ENCODE results near the gene SMAD3.

The SMAD3 gene

GRCh38 chr15:67132276-67132675 is 66.9 kb downstream of the SMAD3 start:
- in situ Hi-C loops (cut with MboI; ENCODE audit: low pct_unique_long_range_greater_than_20kb, low sequenced_read_pairs, unreplicated experiment) = no loop called here
- TF ChIP-seq, protein P1, sequence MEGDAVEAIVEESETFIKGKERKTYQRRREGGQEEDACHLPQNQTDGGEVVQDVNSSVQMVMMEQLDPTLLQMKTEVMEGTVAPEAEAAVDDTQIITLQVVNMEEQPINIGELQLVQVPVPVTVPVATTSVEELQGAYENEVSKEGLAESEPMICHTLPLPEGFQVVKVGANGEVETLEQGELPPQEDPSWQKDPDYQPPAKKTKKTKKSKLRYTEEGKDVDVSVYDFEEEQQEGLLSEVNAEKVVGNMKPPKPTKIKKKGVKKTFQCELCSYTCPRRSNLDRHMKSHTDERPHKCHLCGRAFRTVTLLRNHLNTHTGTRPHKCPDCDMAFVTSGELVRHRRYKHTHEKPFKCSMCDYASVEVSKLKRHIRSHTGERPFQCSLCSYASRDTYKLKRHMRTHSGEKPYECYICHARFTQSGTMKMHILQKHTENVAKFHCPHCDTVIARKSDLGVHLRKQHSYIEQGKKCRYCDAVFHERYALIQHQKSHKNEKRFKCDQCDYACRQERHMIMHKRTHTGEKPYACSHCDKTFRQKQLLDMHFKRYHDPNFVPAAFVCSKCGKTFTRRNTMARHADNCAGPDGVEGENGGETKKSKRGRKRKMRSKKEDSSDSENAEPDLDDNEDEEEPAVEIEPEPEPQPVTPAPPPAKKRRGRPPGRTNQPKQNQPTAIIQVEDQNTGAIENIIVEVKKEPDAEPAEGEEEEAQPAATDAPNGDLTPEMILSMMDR (IDR thresholded peaks at IDR 0.05; ENCODE audit: extremely low read depth, insufficient read depth, missing control alignments) = no peak
- no peak for DNase-seq (ENCODE audit: low spot score)

GRCh38 chr15:67133026-67133425 is 67.6 kb downstream of the SMAD3 start:
- TF ChIP-seq, protein P1 (IDR thresholded peaks at IDR 0.05; ENCODE audit: extremely low read depth, insufficient read depth, missing control alignments) = no peak
- DNase-seq (ENCODE audit: low spot score) = no peak
- in situ Hi-C loops (cut with MboI; ENCODE audit: low pct_unique_long_range_greater_than_20kb, low sequenced_read_pairs, unreplicated experiment) = no loop called here

GRCh38 chr15:67133738-67134066 is 68.3 kb downstream of the SMAD3 start:
- in situ Hi-C loops (cut with MboI; ENCODE audit: low pct_unique_long_range_greater_than_20kb, low sequenced_read_pairs, unreplicated experiment) = no loop called here
- no peak for DNase-seq (ENCODE audit: low spot score)

GRCh38 chr15:67134067-67134838 is 68.9 kb downstream of the SMAD3 start:
- in situ Hi-C loops (cut with MboI; ENCODE audit: low pct_unique_long_range_greater_than_20kb, low sequenced_read_pairs, unreplicated experiment) = no loop called here
- TF ChIP-seq, protein P1 (IDR thresholded peaks at IDR 0.05; ENCODE audit: extremely low read depth, insufficient read depth, missing control alignments) = no peak

More at GRCh38 chr15:67133738-67134066, 68.3 kb downstream of the SMAD3 start:
- TF ChIP-seq, protein P1 (IDR thresholded peaks at IDR 0.05; ENCODE audit: extremely low read depth, insufficient read depth, missing control alignments) = no peak

DNA sequence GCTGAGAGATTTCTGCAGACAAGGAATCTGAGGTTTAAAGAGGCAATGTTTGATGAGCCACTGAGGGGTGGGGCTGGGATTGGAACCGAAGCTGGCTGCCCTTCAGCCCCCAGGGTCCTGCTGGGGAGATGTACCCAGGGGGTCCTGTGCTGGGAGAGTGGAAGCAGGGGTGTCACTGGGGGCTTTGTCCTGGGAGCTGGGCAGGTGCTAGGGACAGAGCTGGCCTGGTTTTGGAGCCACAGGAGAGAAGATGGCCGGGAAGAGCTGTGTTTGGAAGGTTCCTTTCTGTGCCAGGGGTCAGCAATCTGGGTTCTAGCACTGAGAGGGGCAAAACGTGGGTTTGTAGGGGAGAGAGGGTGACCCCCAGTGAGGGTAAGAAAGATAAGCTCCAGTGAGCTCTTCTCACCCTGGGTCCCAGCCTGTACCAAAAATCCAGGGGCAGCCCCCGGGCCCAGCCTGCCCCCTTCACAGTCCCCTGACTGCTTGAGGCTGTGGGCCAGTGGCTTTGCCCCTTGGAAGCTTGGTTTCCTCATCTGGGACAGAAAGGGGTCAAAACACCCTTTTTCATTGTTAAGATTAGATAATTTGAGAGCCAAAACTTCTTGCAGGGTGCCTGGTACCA is 69.6 kb downstream of the SMAD3 start:
- TF ChIP-seq, protein P1 (IDR thresholded peaks at IDR 0.05; ENCODE audit: extremely low read depth, insufficient read depth, missing control alignments) = no peak
- no peak for DNase-seq (ENCODE audit: low spot score)
- in situ Hi-C loops (cut with MboI; ENCODE audit: low pct_unique_long_range_greater_than_20kb, low sequenced_read_pairs, unreplicated experiment) = no loop called here

More at GRCh38 chr15:67134067-67134838, 68.9 kb downstream of the SMAD3 start:
- peak; percentile 72 for DNase-seq (ENCODE audit: low spot score)

GRCh38 chr15:67135494-67135893 is 70.1 kb downstream of the SMAD3 start:
- TF ChIP-seq, protein P1 (IDR thresholded peaks at IDR 0.05; ENCODE audit: extremely low read depth, insufficient read depth, missing control alignments) = no peak
- in situ Hi-C loops (cut with MboI; ENCODE audit: low pct_unique_long_range_greater_than_20kb, low sequenced_read_pairs, unreplicated experiment) = no loop called here
- DNase-seq (ENCODE audit: low spot score) = no peak
